Measurements from ENCODE around the gene TTC1.
"Not testable (repeated sequence)": the region's sequence is repeated elsewhere in the genome, so short reads cannot be mapped to it uniquely, and the experiment has no call there.

The TTC1 gene

GRCh38 chr5:160044391-160044804 is 35.5 kb downstream of the TTC1 start:
- no peak for DNase-seq

GRCh38 chr5:160044967-160045366 is 36.0 kb downstream of the TTC1 start:
- no peak for DNase-seq

DNA sequence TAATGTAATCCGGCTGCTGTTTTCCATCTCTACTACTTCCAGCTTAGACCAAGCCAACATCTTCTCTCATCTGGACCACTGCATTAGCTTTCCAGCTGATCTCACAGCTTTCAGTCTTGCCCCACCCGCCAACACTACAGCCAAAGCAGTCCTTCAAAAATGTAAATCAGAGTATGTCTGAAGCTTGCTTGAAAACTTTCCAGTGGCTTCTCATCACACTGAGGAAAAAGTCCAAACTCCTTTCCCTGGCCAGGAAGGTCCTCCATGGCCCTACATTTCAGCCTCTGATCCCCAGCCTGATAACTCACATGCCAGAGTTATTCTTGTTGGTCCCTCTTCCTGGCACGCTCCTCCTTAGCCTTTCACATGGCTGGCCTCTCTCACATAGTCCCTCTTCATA is 38.5 kb downstream of the TTC1 start:
- no peak for DNase-seq

- no peak for DNase-seq
Measured at GRCh38 chr5:160048131-160048530, 39.2 kb downstream of the TTC1 start.

- DNase-seq = no peak
Measured at GRCh38 chr5:160049099-160049498, 40.2 kb downstream of the TTC1 start.

- no peak for DNase-seq
Measured at GRCh38 chr5:160054047-160054446, 45.1 kb downstream of the TTC1 start.

DNA sequence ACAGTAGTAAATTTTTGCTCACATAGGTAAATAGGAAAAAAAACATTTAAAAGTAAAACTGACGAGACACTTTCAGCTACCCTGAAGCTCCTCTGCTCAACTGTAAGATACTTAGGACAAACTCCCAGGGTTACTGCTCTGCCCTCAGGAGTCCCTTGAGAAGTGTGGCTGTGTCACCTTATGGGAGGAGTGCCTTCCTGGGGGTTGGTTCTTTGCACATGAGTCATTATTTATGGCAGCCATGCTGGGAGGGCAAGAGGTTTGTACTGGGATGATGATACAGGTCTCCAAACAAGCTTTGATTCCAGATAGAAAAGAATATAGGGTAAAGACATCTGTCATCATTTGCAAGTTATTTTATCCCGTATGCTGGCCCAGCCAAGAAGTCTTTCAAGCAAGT is 45.9 kb downstream of the TTC1 start:
- DNase-seq = no peak

DNA sequence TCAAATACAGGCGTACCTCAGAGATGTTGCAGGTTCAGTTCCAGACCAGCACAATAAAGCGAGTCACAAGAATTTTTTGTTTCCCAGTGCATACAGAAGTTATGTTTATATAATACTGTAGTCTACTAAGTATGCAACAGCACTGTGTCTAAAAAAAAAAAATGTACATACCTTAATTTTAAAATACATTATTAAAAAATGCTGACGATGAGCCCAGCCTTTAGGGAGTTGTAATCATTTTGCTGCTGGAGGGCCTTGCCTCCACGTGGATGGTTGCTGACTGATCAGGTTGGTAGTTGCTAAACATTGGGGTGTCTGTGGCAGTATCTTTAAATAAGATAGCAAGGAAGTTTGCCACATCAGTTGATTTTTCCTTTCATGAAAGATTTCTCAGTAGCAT is 48.3 kb downstream of the TTC1 start:
- no peak for DNase-seq

- no peak for DNase-seq
Measured at GRCh38 chr5:160060001-160060400, 51.1 kb downstream of the TTC1 start.

DNA sequence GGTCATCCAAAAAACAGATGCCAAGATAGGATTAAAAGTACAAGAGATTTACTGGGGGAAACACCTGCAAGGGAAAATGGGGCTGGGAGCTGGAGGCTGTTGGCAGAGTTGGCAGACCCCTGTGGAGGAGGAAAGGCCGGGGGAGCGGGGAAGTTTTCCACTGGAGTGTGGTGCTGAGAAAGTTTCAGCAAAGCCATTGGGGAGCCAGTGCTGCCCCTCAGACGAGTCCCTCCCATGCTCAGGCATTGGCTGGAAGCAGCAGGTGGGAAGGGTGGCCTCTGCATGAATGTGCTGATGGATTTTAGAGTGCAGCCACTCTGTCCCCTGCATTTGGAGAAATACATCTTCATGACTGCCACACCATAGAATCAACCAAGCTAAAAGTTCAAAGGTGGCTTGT is 52.8 kb downstream of the TTC1 start:
- DNase-seq = no peak

GRCh38 chr5:160064417-160064810 is 55.5 kb downstream of the TTC1 start:
- no peak for DNase-seq

- DNase-seq = no peak
Measured at GRCh38 chr5:160064995-160065614, 56.2 kb downstream of the TTC1 start.

DNA sequence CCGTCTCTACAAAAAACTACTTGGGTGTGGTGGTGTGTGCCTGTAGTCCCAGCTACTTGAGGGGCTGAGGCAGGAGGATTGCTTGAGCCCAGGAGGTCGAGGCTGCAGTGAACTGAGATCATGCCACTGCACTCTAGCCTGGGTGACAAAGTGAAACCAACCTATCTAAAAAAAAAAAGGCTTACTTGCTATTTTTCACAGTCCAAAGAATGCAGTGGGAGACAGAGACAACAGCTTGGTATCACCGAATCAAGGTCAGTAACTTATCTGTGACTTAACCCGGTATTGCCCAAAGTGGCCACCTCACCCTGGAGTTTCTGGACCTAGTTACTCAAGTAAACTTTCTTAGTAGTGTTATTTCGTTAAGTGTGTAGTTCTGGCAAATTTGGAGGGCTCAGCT is 60.2 kb downstream of the TTC1 start:
- not testable (repeated sequence) for DNase-seq

DNA sequence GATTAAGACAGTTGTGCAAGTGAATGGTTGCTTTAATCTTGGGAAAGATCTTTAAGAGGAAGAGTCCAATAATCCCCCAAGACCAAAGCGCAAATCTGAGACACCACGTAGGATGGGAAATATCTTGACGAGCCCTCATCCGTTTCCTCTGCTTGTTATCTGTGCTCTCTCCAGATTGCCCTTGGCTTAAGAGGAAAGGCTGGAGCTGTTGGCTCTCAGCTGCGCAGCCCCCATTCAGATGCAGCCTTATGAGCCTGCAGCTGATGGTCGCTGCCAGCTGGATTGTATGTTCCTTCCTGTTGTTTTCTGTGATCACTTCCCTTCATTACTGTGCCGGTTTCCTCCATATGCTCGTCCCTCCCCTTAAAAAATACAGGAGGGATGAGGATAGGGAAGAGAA is 62.6 kb downstream of the TTC1 start:
- DNase-seq = no peak

DNA sequence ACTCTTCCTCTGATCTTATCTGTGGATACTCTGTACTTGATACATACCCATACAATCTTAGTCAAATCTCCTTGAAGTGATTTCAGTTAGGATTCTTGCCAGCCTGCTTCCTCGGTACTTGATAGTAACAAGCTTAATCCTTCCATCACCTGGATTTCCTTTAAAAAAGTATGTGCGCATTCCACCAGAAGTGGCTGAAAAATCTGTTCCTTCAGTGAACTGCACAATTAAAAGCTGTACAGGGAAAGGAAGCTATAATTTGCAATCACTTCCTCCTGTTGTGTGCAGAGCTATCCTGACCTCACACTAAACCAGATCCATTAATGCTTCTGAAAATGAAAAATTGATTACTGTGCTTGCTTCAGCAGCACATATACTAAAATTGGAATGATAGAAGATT is 63.0 kb downstream of the TTC1 start:
- no peak for DNase-seq

- DNase-seq = no peak
Measured at GRCh38 chr5:160075073-160075472, 66.1 kb downstream of the TTC1 start.

DNA sequence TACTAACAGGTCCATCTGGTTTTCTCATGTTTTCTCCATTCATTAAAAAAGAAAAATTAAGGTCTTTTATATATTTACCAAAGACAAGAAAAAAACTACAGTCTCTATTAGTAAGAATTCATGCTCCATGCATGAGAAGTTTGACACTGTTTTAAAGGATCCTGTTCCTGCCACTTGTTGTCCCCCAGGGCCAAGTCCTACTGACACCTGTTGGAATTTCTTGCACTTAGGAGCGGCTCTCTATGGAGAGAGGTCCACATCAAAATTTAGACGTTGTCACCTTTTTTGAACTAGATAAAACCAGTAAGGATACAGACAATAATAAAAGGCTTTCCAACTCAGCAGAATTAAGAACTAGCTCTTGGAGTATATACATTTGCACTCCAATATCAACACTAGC is 68.1 kb downstream of the TTC1 start:
- no peak for DNase-seq

- no peak for DNase-seq
Measured at GRCh38 chr5:160079753-160080152, 70.8 kb downstream of the TTC1 start.

DNA sequence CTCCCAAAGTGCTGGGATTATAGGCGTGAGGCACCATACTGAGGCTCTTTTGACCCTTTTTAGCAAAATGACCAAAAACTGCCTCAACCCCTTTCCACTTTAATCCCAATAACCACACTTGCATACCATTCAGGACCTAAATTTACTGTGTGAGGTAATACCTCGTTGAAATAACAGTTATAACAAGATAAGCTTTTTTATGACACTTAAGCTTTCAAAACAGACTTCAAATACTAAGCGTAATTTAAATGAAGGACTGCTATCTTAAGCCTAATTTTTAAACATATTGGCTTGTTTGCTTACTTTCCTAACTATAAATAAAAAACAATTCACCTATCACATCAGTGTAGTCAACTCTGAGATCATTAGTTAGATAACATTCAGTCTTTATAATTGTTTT is 72.6 kb downstream of the TTC1 start:
- DNase-seq = no peak

- no peak for DNase-seq
Measured at GRCh38 chr5:160082614-160083500, 73.9 kb downstream of the TTC1 start.

- DNase-seq = no peak
Measured at GRCh38 chr5:160083501-160083900, 74.6 kb downstream of the TTC1 start.

- DNase-seq = no peak
Measured at GRCh38 chr5:160084144-160084543, 75.2 kb downstream of the TTC1 start.

DNA sequence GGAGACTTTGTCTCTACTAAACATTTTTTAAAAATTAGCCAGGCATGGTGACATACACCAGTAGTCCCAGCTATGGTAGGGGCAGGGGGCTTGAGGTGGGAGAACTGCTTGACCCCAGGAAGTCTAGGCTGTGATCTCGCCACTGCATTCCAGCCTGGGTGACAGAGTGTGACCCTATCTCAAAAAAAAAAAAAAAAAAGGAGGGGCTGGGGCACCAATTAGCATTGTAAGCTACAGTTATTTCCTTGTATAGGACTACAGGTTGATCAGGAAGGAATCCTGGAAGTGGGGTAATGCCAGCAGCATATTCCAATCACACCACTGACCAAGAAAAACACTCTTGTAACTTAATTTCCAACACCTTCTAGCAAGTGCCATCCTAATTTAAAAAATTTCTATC is 78.3 kb downstream of the TTC1 start:
- no peak for DNase-seq

DNA sequence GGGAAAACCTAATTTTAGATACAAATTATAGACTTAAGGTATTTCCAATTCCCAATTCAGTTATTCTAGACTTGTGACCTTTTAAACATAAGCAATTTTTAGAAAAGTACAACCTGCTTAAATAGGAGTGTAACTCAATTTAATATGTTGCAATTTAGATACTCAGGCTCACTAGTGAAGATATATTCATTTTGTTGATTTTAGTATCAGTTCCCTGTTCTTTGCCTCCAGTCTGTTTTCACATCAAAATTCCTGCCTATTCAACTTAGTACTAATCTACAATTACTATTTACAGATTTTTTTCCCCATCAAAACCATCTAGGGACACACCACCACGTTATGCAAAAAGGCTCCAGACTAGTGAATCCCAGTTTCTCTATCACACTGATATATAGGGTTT is 79.9 kb downstream of the TTC1 start:
- DNase-seq = no peak

DNA sequence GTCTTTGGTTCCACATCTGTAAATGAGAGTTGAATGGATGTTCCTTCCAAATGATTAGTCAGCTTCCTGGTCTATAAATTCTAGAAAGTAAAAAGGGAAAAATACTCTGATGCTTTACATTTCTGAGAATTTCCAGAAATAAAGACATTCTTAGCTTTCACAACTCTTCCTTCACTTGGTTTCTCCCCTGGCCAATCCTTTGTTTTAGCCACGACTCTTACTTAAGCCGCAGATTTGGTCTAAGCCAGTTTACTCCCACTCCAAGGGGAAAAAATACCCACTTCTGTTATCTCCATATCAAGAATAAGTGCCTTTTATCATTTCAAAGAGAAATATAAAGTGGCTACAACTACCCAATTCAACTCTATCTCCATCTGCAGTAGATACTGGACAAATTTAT is 80.6 kb downstream of the TTC1 start:
- no peak for DNase-seq
